Measurements from ENCODE around the gene PALLD. TPM values are rescaled to one million over a fixed set of nuclear protein-coding genes. Genes with fewer than 3 reads are reported as not detected.

Gene PALLD
- total and polyA plus RNA-seq, 2 of the 13 experiments (the other 11 are each of a cell fraction or from before 2014, with no cell fraction given), result 0.50 to 1.5 TPM

- no peak for TF ChIP-seq POLR2A (IDR thresholded peaks at IDR 0.05; ENCODE audit: insufficient read depth in 1 of 2, low read depth in 2 of 2, low read length in 2 of 2)
Measured at GRCh38 chr4:168674077-168674747, 177.4 kb downstream of the PALLD start (continued).

- Histone ChIP-seq H2AFZ (ENCODE audit: low read length) (no peak overlapping the region), H3K27ac (ENCODE audit: extremely low read length, insufficient read depth, low read length) (no peak overlapping the region), H3K4me2 (ENCODE audit: low read depth, low read length) (no peak overlapping the region), H3K36me3 (replicated peaks in 1 of 2; ENCODE audit: control insufficient read depth in 1 of 2, insufficient read depth in 2 of 2, low read length in 2 of 2) (no peaks in the 10 kb centered on the region), H3K9ac (ENCODE audit: insufficient read depth, low read depth, low read length) (no peak overlapping the region), H3K4me1 (ENCODE audit: insufficient read depth, low read length) (peaks cover 25% of the 10 kb centered on the region), H3K9me3 (ENCODE audit: low read length) (no peaks in the 10 kb centered on the region), H3K79me2 (ENCODE audit: insufficient read depth, low read length) (no peaks in the 10 kb centered on the region), H3K4me3 (replicated peaks in 1 of 3; ENCODE audit: insufficient read depth in 1 of 3, low read depth in 2 of 3, low read length in 3 of 3) (no peak overlapping the region), H4K20me1 (ENCODE audit: insufficient read depth, low read length) (no peaks in the 10 kb centered on the region), H3K27me3 (ENCODE audit: control insufficient read depth in 1 of 2, insufficient read depth in 2 of 2, low read length in 2 of 2) (peaks cover 0 to 1% of the 10 kb centered on the region in 2 experiments; a peak in 2 of 5 replicates)
- WGBS (ENCODE audit: low lambda C conversion rate), result 23% methylated on average over 3 of the region's 3 CpGs
- no peak for ATAC-seq
- TF ChIP-seq ZNF513 (CRISPR knock-in tag; conservative IDR thresholded peaks at IDR 0.05), result no peak
- TF ChIP-seq ZEB1 (IDR thresholded peaks at IDR 0.05; ENCODE audit: insufficient replicate concordance, low read depth), result no peak
- no peak for TF ChIP-seq ZBTB21 (CRISPR knock-in tag; IDR thresholded peaks at IDR 0.05)
- no peak for TF ChIP-seq ZNF329 (CRISPR knock-in tag; IDR thresholded peaks at IDR 0.05; ENCODE audit: low read depth)
- TF ChIP-seq MXD4 (CRISPR knock-in tag; IDR thresholded peaks at IDR 0.05), result no peak
- TF ChIP-seq FOSL2 (CRISPR knock-in tag; IDR thresholded peaks at IDR 0.05), result no peak
- TF ChIP-seq ZBTB8A (CRISPR knock-in tag; IDR thresholded peaks at IDR 0.05; ENCODE audit: borderline replicate concordance, low read depth), result no peak
- CTCF ChIA-PET (ENCODE audit: low intra/inter-chr PET ratio, low total read pairs), result no interaction called here
- no TSS peak for BruUV-seq (replicated peaks)
- no peak for FAIRE-seq
- in situ Hi-C loops (cut with HindIII; ENCODE audit: extremely low pct_ligation_motif_present, low pct_unique_long_range_greater_than_20kb) (no loop called here), intact Hi-C loops (cut with micrococcal nuclease; ENCODE audit: unreplicated experiment) (no loop called here)
- no peak for DNase-seq (ENCODE audit: low spot score)
- POLR2A ChIA-PET, result no interaction called here
Measured at GRCh38 chr4:168674866-168675265, 178.0 kb downstream of the PALLD start.
